ENCODE measurements around the gene TRIM50.

Gene TRIM50

DNA sequence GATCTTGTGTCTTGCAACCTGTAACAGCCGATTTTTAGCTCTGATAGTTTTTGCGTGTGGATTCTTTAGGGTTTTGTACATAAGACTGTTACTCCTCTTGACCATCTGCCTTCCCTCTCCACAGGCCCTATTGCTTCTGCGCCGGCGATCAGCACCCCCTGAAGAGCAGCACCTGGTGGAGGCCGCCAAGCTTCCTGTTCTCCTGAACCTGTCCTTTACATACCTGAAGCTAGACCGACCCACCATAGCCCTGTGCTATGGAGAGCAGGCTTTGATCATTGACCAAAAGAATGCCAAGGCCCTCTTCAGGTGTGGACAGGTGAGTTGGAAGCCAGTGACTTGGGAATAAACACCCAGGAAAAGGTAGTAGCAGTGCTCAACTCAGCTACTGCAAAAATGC lies 12.6 kb upstream of the TRIM50 start:
- Histone ChIP-seq H4K20me1 (ENCODE audit: control insufficient read depth, insufficient read depth, low read depth, low read length) (no peaks in the 10 kb centered on the region), H3K9me3 (ENCODE audit: control insufficient read depth, insufficient read depth, low read length) (no peaks in the 10 kb centered on the region)

DNA sequence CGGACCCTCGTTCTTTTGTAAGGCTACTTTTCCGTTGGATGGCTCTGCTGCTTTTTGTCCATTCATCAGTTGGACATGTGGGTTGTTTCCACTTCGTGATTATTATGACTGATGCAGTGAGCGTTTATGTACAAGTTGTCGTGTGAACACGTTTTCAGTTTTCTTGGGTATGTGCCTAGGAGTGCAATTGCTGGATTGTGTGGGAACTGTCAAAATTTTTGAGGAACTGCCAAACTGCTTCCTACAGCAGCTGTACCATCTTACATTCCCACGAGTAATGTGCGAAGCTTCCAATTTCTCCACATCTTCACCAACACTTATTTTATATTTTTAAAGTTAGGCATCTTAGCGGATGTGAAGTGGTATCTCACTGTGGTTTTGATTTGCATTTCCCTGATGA lies 10.4 kb upstream of the TRIM50 start:
- no peaks in the 10 kb centered on the region for H3K36me3 ChIP-seq (ENCODE audit: control insufficient read depth, low read length)
- TF ChIP-seq, protein P1, sequence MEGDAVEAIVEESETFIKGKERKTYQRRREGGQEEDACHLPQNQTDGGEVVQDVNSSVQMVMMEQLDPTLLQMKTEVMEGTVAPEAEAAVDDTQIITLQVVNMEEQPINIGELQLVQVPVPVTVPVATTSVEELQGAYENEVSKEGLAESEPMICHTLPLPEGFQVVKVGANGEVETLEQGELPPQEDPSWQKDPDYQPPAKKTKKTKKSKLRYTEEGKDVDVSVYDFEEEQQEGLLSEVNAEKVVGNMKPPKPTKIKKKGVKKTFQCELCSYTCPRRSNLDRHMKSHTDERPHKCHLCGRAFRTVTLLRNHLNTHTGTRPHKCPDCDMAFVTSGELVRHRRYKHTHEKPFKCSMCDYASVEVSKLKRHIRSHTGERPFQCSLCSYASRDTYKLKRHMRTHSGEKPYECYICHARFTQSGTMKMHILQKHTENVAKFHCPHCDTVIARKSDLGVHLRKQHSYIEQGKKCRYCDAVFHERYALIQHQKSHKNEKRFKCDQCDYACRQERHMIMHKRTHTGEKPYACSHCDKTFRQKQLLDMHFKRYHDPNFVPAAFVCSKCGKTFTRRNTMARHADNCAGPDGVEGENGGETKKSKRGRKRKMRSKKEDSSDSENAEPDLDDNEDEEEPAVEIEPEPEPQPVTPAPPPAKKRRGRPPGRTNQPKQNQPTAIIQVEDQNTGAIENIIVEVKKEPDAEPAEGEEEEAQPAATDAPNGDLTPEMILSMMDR (IDR thresholded peaks at IDR 0.05; ENCODE audit: low read depth, low read length, poor library complexity, severe bottlenecking) = no peak
- no peak for TF ChIP-seq EZH2phosphoT487 (IDR thresholded peaks at IDR 0.05; ENCODE audit: borderline replicate concordance, low read length)
- no peaks in the 10 kb centered on the region for H3K9me2 ChIP-seq (replicated peaks; ENCODE audit: control insufficient read depth, low read length)
- no peak overlapping the region for H3K4me3 ChIP-seq (ENCODE audit: low read length)
- H4K20me1 ChIP-seq (ENCODE audit: control insufficient read depth, insufficient read depth, low read depth, low read length) = no peaks in the 10 kb centered on the region
- H3K4me2 ChIP-seq (ENCODE audit: low read length) = no peak overlapping the region
- no peaks in the 10 kb centered on the region for H3K79me2 ChIP-seq (ENCODE audit: control insufficient read depth, low read length)
- no peak overlapping the region for H3K27ac ChIP-seq (ENCODE audit: low read depth, low read length)
- H3K4me1 ChIP-seq (ENCODE audit: control insufficient read depth, low read length) = no peaks in the 10 kb centered on the region
- H3K27me3 ChIP-seq (ENCODE audit: control insufficient read depth, low read length) = peaks cover 26% of the 10 kb centered on the region
- no peaks in the 10 kb centered on the region for H3F3A ChIP-seq (ENCODE audit: control insufficient read depth, insufficient read depth)
- no peaks in the 10 kb centered on the region for H3K9me3 ChIP-seq (ENCODE audit: control insufficient read depth, insufficient read depth, low read length)

More for the DNA sequence above, 12.6 kb upstream of the TRIM50 start:
- H3K4me3 ChIP-seq (ENCODE audit: low read length) = no peak overlapping the region
- H3K79me2 ChIP-seq (ENCODE audit: control insufficient read depth, low read length) = no peaks in the 10 kb centered on the region
- no peaks in the 10 kb centered on the region for H3K4me1 ChIP-seq (ENCODE audit: control insufficient read depth, low read length)
- peaks cover 23% of the 10 kb centered on the region for H3K27me3 ChIP-seq (ENCODE audit: control insufficient read depth, low read length)
- no peaks in the 10 kb centered on the region for H3K36me3 ChIP-seq (ENCODE audit: control insufficient read depth, low read length)
- TF ChIP-seq EZH2phosphoT487 (IDR thresholded peaks at IDR 0.05; ENCODE audit: borderline replicate concordance, low read length) = no peak
- TF ChIP-seq, protein P1 (IDR thresholded peaks at IDR 0.05; ENCODE audit: low read depth, low read length, poor library complexity, severe bottlenecking) = no peak
- no peak overlapping the region for H3K4me2 ChIP-seq (ENCODE audit: low read length)
- no peaks in the 10 kb centered on the region for H3K9me2 ChIP-seq (replicated peaks; ENCODE audit: control insufficient read depth, low read length)
- H3K27ac ChIP-seq (ENCODE audit: low read depth, low read length) = no peak overlapping the region
- no peaks in the 10 kb centered on the region for H3F3A ChIP-seq (ENCODE audit: control insufficient read depth, insufficient read depth)

DNA sequence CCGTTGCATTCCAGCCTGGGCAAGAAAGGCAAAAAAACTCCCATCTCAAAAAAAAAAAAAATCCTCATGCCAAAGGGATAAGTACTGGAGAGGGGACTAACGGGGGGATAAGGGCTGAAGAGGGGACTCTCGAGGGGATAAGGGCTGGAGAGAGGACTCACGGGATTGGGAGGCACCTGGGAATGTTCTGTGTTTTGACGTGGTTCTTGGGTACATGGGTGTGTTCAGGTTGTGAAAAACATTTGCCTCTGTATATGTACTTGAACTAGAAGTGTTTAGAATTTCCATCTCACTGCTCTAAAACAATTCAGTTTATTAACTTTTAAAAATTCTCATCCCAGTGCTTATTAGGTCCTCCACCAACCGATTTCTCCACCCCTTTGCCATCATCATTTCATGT lies 4.6 kb upstream of the TRIM50 start:
- Histone ChIP-seq H3F3A (ENCODE audit: control insufficient read depth, insufficient read depth) (no peaks in the 10 kb centered on the region), H3K4me2 (ENCODE audit: low read length) (no peak overlapping the region), H3K9me2 (replicated peaks; ENCODE audit: control insufficient read depth, low read length) (no peaks in the 10 kb centered on the region), H3K27me3 (ENCODE audit: control insufficient read depth, low read length) (peaks cover 47% of the 10 kb centered on the region), H4K20me1 (ENCODE audit: control insufficient read depth, insufficient read depth, low read depth, low read length) (no peaks in the 10 kb centered on the region), H3K4me1 (ENCODE audit: control insufficient read depth, low read length) (no peaks in the 10 kb centered on the region), H3K79me2 (ENCODE audit: control insufficient read depth, low read length) (no peaks in the 10 kb centered on the region), H3K9me3 (ENCODE audit: control insufficient read depth, insufficient read depth, low read length) (no peaks in the 10 kb centered on the region), H3K36me3 (ENCODE audit: control insufficient read depth, low read length) (no peaks in the 10 kb centered on the region), H3K4me3 (ENCODE audit: low read length) (no peak overlapping the region), H3K27ac (ENCODE audit: low read depth, low read length) (no peak overlapping the region)
- TF ChIP-seq, protein P1 (IDR thresholded peaks at IDR 0.05; ENCODE audit: low read depth, low read length, poor library complexity, severe bottlenecking) = no peak
- TF ChIP-seq EZH2phosphoT487 (IDR thresholded peaks at IDR 0.05; ENCODE audit: borderline replicate concordance, low read length) = no peak
